Loucy (cell line): ENCODE measurements around the gene DNAI1.

Experiments used
- EZH2phosphoT487 ChIP-seq: fragments of 200-600 bp; IDR thresholded peaks from 2 replicates; pipeline ENCODE4 v1.6.1; 2018; ENCODE audit warnings: antibody characterized with exemption, mild to moderate bottlenecking, moderate library complexity, borderline replicate concordance
- TF ChIP-seq, protein P1 (sequence below): fragments of 200-600 bp; sonication (generic); conservative IDR thresholded peaks from 2 replicates; pipeline ENCODE4 v1.5.1; 2014; ENCODE audit warnings: mild to moderate bottlenecking, antibody characterized with exemption, low read length

DNA sequence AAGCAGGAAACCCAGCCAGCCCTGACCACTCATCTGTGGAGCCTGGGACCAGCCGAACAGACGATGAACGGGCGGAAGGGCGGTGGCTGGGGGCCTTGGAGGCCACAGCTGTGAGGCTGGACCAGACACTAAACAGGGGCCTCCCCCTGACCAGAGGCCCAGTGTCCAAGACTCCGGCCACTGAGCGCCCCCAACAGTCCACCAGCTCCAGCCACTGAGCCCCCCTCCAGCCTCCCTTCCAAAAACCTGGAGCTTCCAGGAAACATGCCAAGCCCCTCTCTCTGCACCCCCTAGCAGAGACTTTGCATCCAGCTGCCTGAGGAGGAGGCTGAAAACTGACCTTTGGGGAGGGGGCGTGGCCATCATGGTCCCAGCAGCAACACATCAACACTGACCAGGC, 107.7 kb downstream of the DNAI1 start:
- TF ChIP-seq, protein P1, sequence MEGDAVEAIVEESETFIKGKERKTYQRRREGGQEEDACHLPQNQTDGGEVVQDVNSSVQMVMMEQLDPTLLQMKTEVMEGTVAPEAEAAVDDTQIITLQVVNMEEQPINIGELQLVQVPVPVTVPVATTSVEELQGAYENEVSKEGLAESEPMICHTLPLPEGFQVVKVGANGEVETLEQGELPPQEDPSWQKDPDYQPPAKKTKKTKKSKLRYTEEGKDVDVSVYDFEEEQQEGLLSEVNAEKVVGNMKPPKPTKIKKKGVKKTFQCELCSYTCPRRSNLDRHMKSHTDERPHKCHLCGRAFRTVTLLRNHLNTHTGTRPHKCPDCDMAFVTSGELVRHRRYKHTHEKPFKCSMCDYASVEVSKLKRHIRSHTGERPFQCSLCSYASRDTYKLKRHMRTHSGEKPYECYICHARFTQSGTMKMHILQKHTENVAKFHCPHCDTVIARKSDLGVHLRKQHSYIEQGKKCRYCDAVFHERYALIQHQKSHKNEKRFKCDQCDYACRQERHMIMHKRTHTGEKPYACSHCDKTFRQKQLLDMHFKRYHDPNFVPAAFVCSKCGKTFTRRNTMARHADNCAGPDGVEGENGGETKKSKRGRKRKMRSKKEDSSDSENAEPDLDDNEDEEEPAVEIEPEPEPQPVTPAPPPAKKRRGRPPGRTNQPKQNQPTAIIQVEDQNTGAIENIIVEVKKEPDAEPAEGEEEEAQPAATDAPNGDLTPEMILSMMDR: no peak
- TF ChIP-seq EZH2phosphoT487: no peak
